ENCODE results near the gene NEDD4L. TPM values are rescaled to one million over a fixed set of nuclear protein-coding genes. Genes with fewer than 3 reads are reported as not detected.

The NEDD4L gene
- total and polyA plus RNA-seq, 5 donors from 2014 or later, result 4.4 to 19.6 (median 7.8) TPM

GRCh38 chr18:58252166-58252565, 208.1 kb downstream of the NEDD4L start:
- H3K36me3 ChIP-seq (ENCODE audit: control insufficient read depth, insufficient read depth, low read length), result no peaks in the 10 kb centered on the region
- ATAC-seq (ENCODE audit: low read depth in 2 of 2) (no peak), DNase-seq (no peak)
- Mint-ChIP-seq H3K4me1 (no peaks in the 10 kb centered on the region), H3K4me3 (no peak overlapping the region), H3K27ac (peak overlapping the region in 1 of 3 donors; percentile 31), H3K27me3 (peaks cover 4% of the 10 kb centered on the region), H3K9me3 (no peaks in the 10 kb centered on the region), H3K36me3 (no peaks in the 10 kb centered on the region)
- no peaks in the 10 kb centered on the region for H3K9me3 ChIP-seq (ENCODE audit: control insufficient read depth in 2 of 2, low read length in 2 of 2)
- H3K4me1 ChIP-seq (ENCODE audit: control insufficient read depth, insufficient read depth, low read length, poor library complexity, severe bottlenecking), result no peaks in the 10 kb centered on the region
- no peak overlapping the region for H3K27ac ChIP-seq (ENCODE audit: insufficient read depth, low read length, poor library complexity, severe bottlenecking)
- H3K27me3 ChIP-seq (ENCODE audit: control insufficient read depth, insufficient read depth, low read length), result no peaks in the 10 kb centered on the region
- H3K4me3 ChIP-seq (ENCODE audit: low read depth, low read length), result no peak overlapping the region

DNA sequence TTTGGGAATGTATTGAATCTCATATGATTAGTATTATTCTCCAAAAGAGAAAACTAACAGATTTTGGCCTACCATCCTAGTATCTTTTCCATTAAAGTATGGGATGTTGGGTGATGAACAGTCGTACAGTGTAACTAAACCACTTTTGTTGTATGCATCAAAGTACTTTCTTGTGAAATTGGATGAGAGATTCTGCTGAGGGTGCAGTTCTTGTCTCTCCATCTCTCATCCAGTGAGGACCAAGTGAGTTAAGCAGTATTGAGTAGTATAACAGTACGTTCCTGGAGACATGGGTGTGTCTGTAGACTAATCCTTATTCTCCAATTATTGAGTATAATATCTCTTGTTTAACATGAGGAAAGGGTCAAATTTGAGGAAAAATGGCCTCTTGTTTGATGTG, 209.3 kb downstream of the NEDD4L start:
- Mint-ChIP-seq H3K36me3 (no peaks in the 10 kb centered on the region), H3K4me1 (peaks cover 0 to 9% (median 1%) of the 10 kb centered on the region in 4 donors), H3K27ac (no peak overlapping the region), H3K9me3 (no peaks in the 10 kb centered on the region), H3K27me3 (no peaks in the 10 kb centered on the region), H3K4me3 (no peak overlapping the region)
- no peaks in the 10 kb centered on the region for H3K4me1 ChIP-seq (ENCODE audit: control insufficient read depth, insufficient read depth, low read length, poor library complexity, severe bottlenecking)
- no peaks in the 10 kb centered on the region for H3K27me3 ChIP-seq (ENCODE audit: control insufficient read depth, insufficient read depth, low read length)
- no peak overlapping the region for H3K27ac ChIP-seq (ENCODE audit: insufficient read depth, low read length, poor library complexity, severe bottlenecking)
- ATAC-seq (ENCODE audit: low read depth in 2 of 2) (no peak), DNase-seq (no peak)
- no peaks in the 10 kb centered on the region for H3K9me3 ChIP-seq (ENCODE audit: control insufficient read depth in 2 of 2, low read length in 2 of 2)
- H3K36me3 ChIP-seq (ENCODE audit: control insufficient read depth, insufficient read depth, low read length), result no peaks in the 10 kb centered on the region
- no peak overlapping the region for H3K4me3 ChIP-seq (ENCODE audit: low read depth, low read length)

DNA sequence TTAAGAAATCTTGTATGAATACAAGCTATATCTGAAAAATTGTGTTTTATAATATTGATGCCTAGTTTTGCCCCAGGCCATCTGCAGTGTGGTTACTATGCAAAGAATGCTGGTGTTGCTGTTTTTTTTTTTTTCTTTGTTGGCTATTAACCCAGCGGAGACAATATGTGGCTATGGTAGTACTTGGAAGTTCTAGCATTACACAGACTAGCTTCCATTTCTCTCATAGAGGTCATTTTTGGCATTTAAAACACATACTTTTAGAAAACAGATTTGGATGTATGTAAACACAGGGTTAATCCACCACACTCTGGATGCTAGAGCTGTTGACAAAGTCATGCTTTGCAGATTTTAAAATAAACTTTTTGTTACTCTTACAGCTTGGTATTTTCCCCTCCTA, 209.8 kb downstream of the NEDD4L start:
- H3K27ac ChIP-seq (ENCODE audit: insufficient read depth, low read length, poor library complexity, severe bottlenecking), result no peak overlapping the region
- H3K4me3 ChIP-seq (ENCODE audit: low read depth, low read length), result no peak overlapping the region
- DNase-seq (no peak), ATAC-seq (ENCODE audit: low read depth in 2 of 2) (no peak)
- no peaks in the 10 kb centered on the region for H3K9me3 ChIP-seq (ENCODE audit: control insufficient read depth in 2 of 2, low read length in 2 of 2)
- no peaks in the 10 kb centered on the region for H3K36me3 ChIP-seq (ENCODE audit: control insufficient read depth, insufficient read depth, low read length)
- Mint-ChIP-seq H3K27ac (no peak overlapping the region), H3K4me1 (peaks cover 0 to 9% (median 1%) of the 10 kb centered on the region in 4 donors), H3K4me3 (no peak overlapping the region), H3K9me3 (no peaks in the 10 kb centered on the region), H3K27me3 (no peaks in the 10 kb centered on the region), H3K36me3 (no peaks in the 10 kb centered on the region)
- H3K4me1 ChIP-seq (ENCODE audit: control insufficient read depth, insufficient read depth, low read length, poor library complexity, severe bottlenecking), result no peaks in the 10 kb centered on the region
- H3K27me3 ChIP-seq (ENCODE audit: control insufficient read depth, insufficient read depth, low read length), result no peaks in the 10 kb centered on the region

DNA sequence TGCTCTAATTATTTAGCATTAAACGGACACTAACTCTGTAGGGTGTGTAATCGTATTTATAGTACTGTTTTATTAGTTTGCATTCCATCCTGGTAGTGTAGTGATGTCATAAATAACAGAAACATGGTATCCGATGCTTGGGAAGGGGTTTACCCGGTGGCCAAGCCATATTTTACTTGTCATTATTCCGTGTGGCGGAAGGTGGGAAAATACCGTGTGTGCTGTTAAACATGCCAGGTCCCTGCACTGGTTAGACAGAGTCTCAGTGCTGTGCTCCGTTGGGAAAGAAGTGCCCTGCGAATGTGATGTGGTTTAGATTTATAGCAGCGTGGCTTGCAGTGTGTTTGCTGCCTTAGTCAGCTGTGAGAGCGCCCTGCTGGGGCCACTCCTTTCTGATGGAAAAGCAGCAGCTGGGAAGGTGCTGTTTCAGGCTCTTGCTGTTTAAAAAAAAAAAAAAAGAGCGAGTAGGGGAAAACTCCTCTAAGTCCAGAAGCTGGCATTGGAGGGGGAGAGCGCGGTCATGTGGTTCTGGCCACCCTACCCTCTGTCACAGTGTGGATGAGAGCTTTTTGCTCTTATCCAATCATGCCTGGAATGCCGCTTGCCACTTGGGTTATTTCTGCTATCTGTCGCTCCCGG, 211.0 kb downstream of the NEDD4L start:
- Mint-ChIP-seq H3K27me3 (no peaks in the 10 kb centered on the region), H3K9me3 (no peaks in the 10 kb centered on the region), H3K4me1 (peaks cover 0 to 9% (median 1%) of the 10 kb centered on the region in 4 donors), H3K36me3 (no peaks in the 10 kb centered on the region), H3K4me3 (no peak overlapping the region), H3K27ac (peak overlapping the region in 1 of 3 donors; percentile 63)
- ATAC-seq (ENCODE audit: low read depth in 2 of 2) (no peak), DNase-seq (no peak)
- no peak overlapping the region for H3K4me3 ChIP-seq (ENCODE audit: low read depth, low read length)
- no peaks in the 10 kb centered on the region for H3K27me3 ChIP-seq (ENCODE audit: control insufficient read depth, insufficient read depth, low read length)
- H3K4me1 ChIP-seq (ENCODE audit: control insufficient read depth, insufficient read depth, low read length, poor library complexity, severe bottlenecking), result no peaks in the 10 kb centered on the region
- H3K9me3 ChIP-seq (ENCODE audit: control insufficient read depth in 2 of 2, low read length in 2 of 2), result no peaks in the 10 kb centered on the region
- H3K27ac ChIP-seq (ENCODE audit: insufficient read depth, low read length, poor library complexity, severe bottlenecking), result no peak overlapping the region
- H3K36me3 ChIP-seq (ENCODE audit: control insufficient read depth, insufficient read depth, low read length), result no peaks in the 10 kb centered on the region

DNA sequence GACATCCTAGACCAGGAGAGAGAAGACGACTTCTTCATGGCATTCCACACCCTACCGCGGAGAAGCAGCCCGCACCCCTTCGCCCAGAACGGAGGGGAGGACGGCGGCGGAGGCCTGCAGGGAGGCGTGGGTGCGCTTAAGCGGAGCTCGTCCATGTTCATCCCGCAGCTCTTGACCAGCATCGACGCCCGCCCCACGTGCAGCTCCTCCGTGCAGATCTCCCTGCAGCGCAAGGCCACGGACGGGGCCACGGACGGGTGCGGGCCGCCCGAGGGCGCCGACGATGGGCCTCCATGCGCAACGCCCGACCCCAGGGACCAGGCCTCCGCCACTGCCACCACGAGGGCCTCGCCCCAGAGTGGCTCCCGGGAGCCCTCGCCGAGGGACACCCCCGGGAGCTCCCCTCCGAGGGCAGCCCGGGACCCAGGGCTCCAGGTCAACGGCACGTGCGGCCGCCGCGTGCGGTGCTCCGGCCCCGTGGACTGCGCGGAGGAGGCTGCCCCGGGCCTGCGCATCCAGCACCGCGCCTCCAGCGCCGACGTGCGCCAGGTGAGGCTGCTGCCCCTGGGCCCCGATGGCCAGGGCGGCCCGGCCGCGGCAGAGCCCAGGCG, 211.8 kb downstream of the NEDD4L start:
- H3K9me3 ChIP-seq (ENCODE audit: control insufficient read depth in 2 of 2, low read length in 2 of 2), result no peaks in the 10 kb centered on the region
- H3K4me3 ChIP-seq (ENCODE audit: low read depth, low read length), result no peak overlapping the region
- Mint-ChIP-seq H3K4me3 (no peak overlapping the region), H3K27me3 (no peaks in the 10 kb centered on the region), H3K9me3 (no peaks in the 10 kb centered on the region), H3K27ac (no peak overlapping the region), H3K36me3 (no peaks in the 10 kb centered on the region), H3K4me1 (peaks cover 0 to 9% (median 1%) of the 10 kb centered on the region in 4 donors)
- H3K36me3 ChIP-seq (ENCODE audit: control insufficient read depth, insufficient read depth, low read length), result no peaks in the 10 kb centered on the region
- DNase-seq, result no peak
- no peak overlapping the region for H3K27ac ChIP-seq (ENCODE audit: insufficient read depth, low read length, poor library complexity, severe bottlenecking)
- no peaks in the 10 kb centered on the region for H3K27me3 ChIP-seq (ENCODE audit: control insufficient read depth, insufficient read depth, low read length)
- no peaks in the 10 kb centered on the region for H3K4me1 ChIP-seq (ENCODE audit: control insufficient read depth, insufficient read depth, low read length, poor library complexity, severe bottlenecking)
- ATAC-seq (ENCODE audit: low read depth in 2 of 2), result no peak

GRCh38 chr18:58256316-58257080, 212.5 kb downstream of the NEDD4L start:
- no peaks in the 10 kb centered on the region for H3K27me3 Mint-ChIP-seq
- ATAC-seq (ENCODE audit: low read depth in 2 of 2), result no peak
- no peak for DNase-seq

GRCh38 chr18:58257461-58257860, 213.4 kb downstream of the NEDD4L start:
- H3K27ac Mint-ChIP-seq, result no peak overlapping the region
- no peaks in the 10 kb centered on the region for H3K9me3 Mint-ChIP-seq
- no peak overlapping the region for H3K4me3 Mint-ChIP-seq
- no peaks in the 10 kb centered on the region for H3K27me3 Mint-ChIP-seq
- no peak overlapping the region for H3K27ac ChIP-seq (ENCODE audit: insufficient read depth, low read length, poor library complexity, severe bottlenecking)
- H3K9me3 ChIP-seq (ENCODE audit: control insufficient read depth in 2 of 2, low read length in 2 of 2), result no peaks in the 10 kb centered on the region
- no peaks in the 10 kb centered on the region for H3K36me3 ChIP-seq (ENCODE audit: control insufficient read depth, insufficient read depth, low read length)
- ATAC-seq (ENCODE audit: low read depth in 2 of 2) (no peak), DNase-seq (no peak)
- no peaks in the 10 kb centered on the region for H3K27me3 ChIP-seq (ENCODE audit: control insufficient read depth, insufficient read depth, low read length)
- no peak overlapping the region for H3K4me3 ChIP-seq (ENCODE audit: low read depth, low read length)
- no peaks in the 10 kb centered on the region for H3K36me3 Mint-ChIP-seq
- no peaks in the 10 kb centered on the region for H3K4me1 ChIP-seq (ENCODE audit: control insufficient read depth, insufficient read depth, low read length, poor library complexity, severe bottlenecking)
- H3K4me1 Mint-ChIP-seq, result peaks cover 0 to 9% (median 1%) of the 10 kb centered on the region in 4 donors

More at GRCh38 chr18:58256316-58257080, 212.5 kb downstream of the NEDD4L start:
- Mint-ChIP-seq H3K9me3 (no peaks in the 10 kb centered on the region), H3K4me3 (no peak overlapping the region), H3K4me1 (peaks cover 0 to 9% (median 1%) of the 10 kb centered on the region in 4 donors), H3K27ac (no peak overlapping the region), H3K36me3 (no peaks in the 10 kb centered on the region)
- no peak overlapping the region for H3K27ac ChIP-seq (ENCODE audit: insufficient read depth, low read length, poor library complexity, severe bottlenecking)
- H3K4me3 ChIP-seq (ENCODE audit: low read depth, low read length), result no peak overlapping the region
- H3K9me3 ChIP-seq (ENCODE audit: control insufficient read depth in 2 of 2, low read length in 2 of 2), result no peaks in the 10 kb centered on the region
- no peaks in the 10 kb centered on the region for H3K27me3 ChIP-seq (ENCODE audit: control insufficient read depth, insufficient read depth, low read length)
- no peaks in the 10 kb centered on the region for H3K36me3 ChIP-seq (ENCODE audit: control insufficient read depth, insufficient read depth, low read length)
- no peaks in the 10 kb centered on the region for H3K4me1 ChIP-seq (ENCODE audit: control insufficient read depth, insufficient read depth, low read length, poor library complexity, severe bottlenecking)

All from CD4-positive, CD25-positive, alpha-beta regulatory T cell (primary cell).